GM18870 (cell line): ENCODE results near the gene POU6F1.

Source experiments
- ATAC-seq: cut with Tn5 transposase; IDR thresholded peaks from one replicate; pipeline ENCODE4 v1.9.1; 2021; ENCODE audit warnings: moderate library complexity; ENCODE audit not compliant: unreplicated experiment

POU6F1 gene

GRCh38 chr12:51199366-51199945, 18.4 kb downstream of the POU6F1 start:
- no peak for ATAC-seq

GRCh38 chr12:51198568-51199365, 19.1 kb downstream of the POU6F1 start:
- no peak for ATAC-seq

- no peak for ATAC-seq
Observed at GRCh38 chr12:51197736-51198567, 19.9 kb downstream of the POU6F1 start.

GRCh38 chr12:51196547-51196946, 21.3 kb downstream of the POU6F1 start:
- no peak for ATAC-seq

- no peak for ATAC-seq
Observed at GRCh38 chr12:51195841-51196240, 22.0 kb downstream of the POU6F1 start.

- no peak for ATAC-seq
Observed at GRCh38 chr12:51192284-51192671, 25.6 kb downstream of the POU6F1 start.

- no peak for ATAC-seq
Observed at GRCh38 chr12:51191516-51192283, 26.2 kb downstream of the POU6F1 start.

GRCh38 chr12:51190820-51191219, 27.0 kb downstream of the POU6F1 start:
- no peak for ATAC-seq

- ATAC-seq: no peak
Observed at GRCh38 chr12:51189790-51190355, 28.0 kb downstream of the POU6F1 start.

- peak; percentile 53 for ATAC-seq
Observed at GRCh38 chr12:51188359-51189051, 29.4 kb downstream of the POU6F1 start.

GRCh38 chr12:51187370-51187987, 30.4 kb downstream of the POU6F1 start:
- ATAC-seq: no peak

GRCh38 chr12:51186465-51187085, 31.3 kb downstream of the POU6F1 start:
- no peak for ATAC-seq

- ATAC-seq: no peak
Observed at GRCh38 chr12:51185171-51185717, 32.6 kb downstream of the POU6F1 start.

GRCh38 chr12:51183816-51184215, 34.0 kb downstream of the POU6F1 start:
- ATAC-seq: no peak

GRCh38 chr12:51183349-51183748, 34.5 kb downstream of the POU6F1 start:
- ATAC-seq: no peak

GRCh38 chr12:51181558-51181957, 36.3 kb downstream of the POU6F1 start:
- no peak for ATAC-seq

GRCh38 chr12:51177897-51178296, 40.0 kb downstream of the POU6F1 start:
- no peak for ATAC-seq

GRCh38 chr12:51174501-51174900, 43.4 kb downstream of the POU6F1 start:
- ATAC-seq: no peak
